Measurements from ENCODE around the gene MCM9. TPM values are rescaled to one million over a fixed set of nuclear protein-coding genes. Genes with fewer than 3 reads are reported as not detected.

The MCM9 gene
- total and polyA plus RNA-seq, 7 donors: 1.6 to 5.6 (median 4.6) TPM

GRCh38 chr6:118935978-118936703 is 1.2 kb upstream of the MCM9 start:
- ATAC-seq: no peak
- Histone ChIP-seq H3K9me3 (no peaks in the 10 kb centered on the region), H3K27me3 (ENCODE audit: insufficient read depth in 3 of 3, low read length in 2 of 3) (no peaks in the 10 kb centered on the region), H3K36me3 (ENCODE audit: insufficient read depth in 1 of 2, low read depth in 1 of 2) (peaks cover 0 to 14% of the 10 kb centered on the region in 2 donors), H3K27ac (peak overlapping the region; percentile 90), H3K4me1 (peaks cover 13% of the 10 kb centered on the region), H3K4me3 (peak overlapping the region; percentile 77)
- no peak for DNase-seq
- intact Hi-C loops (cut with DNase I): loop anchor here in 1 of 2 donors (2.0 kb wide), 1 partner anchor 41 kb away; the partner anchor contains the start of gene ASF1A
- TF ChIP-seq CTCF (IDR thresholded peaks at IDR 0.05): no peak
- WGBS, 3 donors: 73 to 79% (median 74%) methylated on average over 3 of the region's 3 CpGs

- H3K27me3 ChIP-seq (ENCODE audit: insufficient read depth in 3 of 3, low read length in 2 of 3): no peaks in the 10 kb centered on the region
- intact Hi-C loops (cut with DNase I): loop anchor here in 1 of 2 donors (2.0 kb wide), 1 partner anchor 40 kb away; the partner anchor contains the start of gene ASF1A
- H3K4me3 ChIP-seq: peak overlapping the region; percentile 77
- H3K4me1 ChIP-seq: peaks cover 13% of the 10 kb centered on the region
- no peaks in the 10 kb centered on the region for H3K9me3 ChIP-seq
- ATAC-seq: no peak
- DNase-seq: no peak
- TF ChIP-seq CTCF (IDR thresholded peaks at IDR 0.05): no peak
- H3K27ac ChIP-seq: peak overlapping the region; percentile 90
- 0 to 22% (median 4%) methylated on average over 1 of the region's 1 CpG for WGBS, 3 donors
- H3K36me3 ChIP-seq (ENCODE audit: insufficient read depth in 1 of 2, low read depth in 1 of 2): peaks cover 0 to 22% of the 10 kb centered on the region in 2 donors
These were observed 341 bp upstream of the MCM9 start for GRCh38 chr6:118935331-118935668.

GRCh38 chr6:118933855-118934460 is 1.0 kb downstream of the MCM9 start:
- intact Hi-C loops (cut with DNase I): loop anchor here (2.0 to 5.0 kb wide), 2 partner anchors 37 to 39 kb away; partner anchors contain the start of gene ASF1A (in 1 of the 2)
- no peak for ATAC-seq
- 21 to 25% (median 21%) methylated on average over 8 of the region's 8 CpGs for WGBS, 3 donors
- DNase-seq: no peak
- Histone ChIP-seq H3K27me3 (ENCODE audit: insufficient read depth in 3 of 3, low read length in 2 of 3) (no peaks in the 10 kb centered on the region), H3K27ac (peak overlapping the region; percentile 90), H3K4me1 (peaks cover 13% of the 10 kb centered on the region), H3K9me3 (no peaks in the 10 kb centered on the region), H3K36me3 (ENCODE audit: insufficient read depth in 1 of 2, low read depth in 1 of 2) (peaks cover 0 to 34% of the 10 kb centered on the region in 2 donors), H3K4me3 (peak overlapping the region; percentile 77)
- TF ChIP-seq CTCF (IDR thresholded peaks at IDR 0.05): no peak

- Histone ChIP-seq H3K9me3 (no peaks in the 10 kb centered on the region), H3K4me1 (peaks cover 13% of the 10 kb centered on the region), H3K27me3 (ENCODE audit: insufficient read depth in 3 of 3, low read length in 2 of 3) (no peaks in the 10 kb centered on the region), H3K27ac (no peak overlapping the region), H3K36me3 (ENCODE audit: insufficient read depth in 1 of 2, low read depth in 1 of 2) (peaks cover 0 to 48% of the 10 kb centered on the region in 2 donors), H3K4me3 (no peak overlapping the region)
- TF ChIP-seq CTCF (IDR thresholded peaks at IDR 0.05): no peak
- 82 to 85% (median 83%) methylated on average over 2 of the region's 2 CpGs for WGBS, 3 donors
- intact Hi-C loops (cut with DNase I): loop anchor here in 1 of 2 donors (5.0 kb wide), 1 partner anchor 35 kb away; no protein-coding TSS in a partner anchor
- ATAC-seq (no peak), DNase-seq (no peak)
These were observed 2.5 kb downstream of the MCM9 start for GRCh38 chr6:118932421-118932820.

Measured in psoas muscle (tissue), 8 donors.